Keratinocyte (primary cell): ENCODE data around the gene SLC35G1. TPM values are rescaled to one million over a fixed set of nuclear protein-coding genes. Genes with fewer than 3 reads are reported as not detected.

Experiments used
- DNase-seq: peaks from one replicate; pipeline ENCODE4 v3.0.0-alpha.2; 2011; ENCODE audit warnings: low read depth, missing footprints, low spot score
- FAIRE-seq: peaks from 2 replicates; lab custom pipeline; 2011; peaks lifted over from hg19 to GRCh38; lab: Jason Lieb, UNC
- H2AFZ ChIP-seq: 2 replicates; pipeline ENCODE4 v1.6.0; 2012; ENCODE audit warnings: low read length, control low read depth, inconsistent platforms; ENCODE audit not compliant: control insufficient read depth
- H3K27ac ChIP-seq: 2 replicates; pipeline ENCODE4 v1.5.1; 2011; ENCODE audit warnings: low read length; ENCODE audit not compliant: control insufficient read depth, insufficient read depth
- H3K27me3 ChIP-seq: 3 replicates; pipeline ENCODE4 v1.6.0; 2011; ENCODE audit warnings: low read length; ENCODE audit not compliant: control insufficient read depth, insufficient read depth; ENCODE audit errors: extremely low read depth
- H3K36me3 ChIP-seq, 2 experiments: 2 replicates in 1 of 2; 3 replicates in 1 of 2; pipeline ENCODE4 v1.5.1; 2011; ENCODE audit warnings: low read length in 2 of 2, mild to moderate bottlenecking in 1 of 2; ENCODE audit not compliant: control insufficient read depth in 2 of 2, insufficient read depth in 2 of 2; ENCODE audit errors: extremely low read depth in 1 of 2
- H3K4me1 ChIP-seq: 3 replicates; pipeline ENCODE4 v1.5.1; 2011; ENCODE audit warnings: low read length; ENCODE audit not compliant: control insufficient read depth, insufficient read depth; ENCODE audit errors: extremely low read depth
- H3K4me2 ChIP-seq: 3 replicates; pipeline ENCODE4 v1.6.0; 2011; ENCODE audit warnings: low read depth, low read length; ENCODE audit not compliant: control insufficient read depth, insufficient read depth; ENCODE audit errors: extremely low read depth
- H3K4me3 ChIP-seq, 3 experiments: fragments of 200-600 bp in 1 of 3; sonication (generic) in 1 of 3; 2 replicates in 2 of 3; 3 replicates in 1 of 3; pipeline ENCODE4 v1.5.1; 2011 to 2016; ENCODE audit warnings: low read length in 3 of 3, mild to moderate bottlenecking in 3 of 3, control low read depth in 2 of 3, inconsistent platforms in 1 of 3, low read depth in 1 of 3, mixed read lengths in 1 of 3, mixed run types in 1 of 3, moderate library complexity in 1 of 3; ENCODE audit not compliant: control insufficient read depth in 2 of 3, insufficient read depth in 2 of 3; ENCODE audit errors: extremely low read depth in 1 of 3
- H3K79me2 ChIP-seq: 2 replicates; pipeline ENCODE4 v1.6.0; 2012; ENCODE audit warnings: low read length; ENCODE audit not compliant: control insufficient read depth, insufficient read depth
- H3K9ac ChIP-seq: 3 replicates; pipeline ENCODE4 v1.6.0; 2011; ENCODE audit warnings: low read length; ENCODE audit not compliant: control insufficient read depth, insufficient read depth; ENCODE audit errors: extremely low read depth
- H3K9me1 ChIP-seq: 3 replicates; pipeline ENCODE4 v1.6.0; 2011; ENCODE audit warnings: low read length; ENCODE audit not compliant: control insufficient read depth, insufficient read depth; ENCODE audit errors: extremely low read depth
- H3K9me3 ChIP-seq: 2 replicates; pipeline ENCODE4 v1.5.1; 2012; ENCODE audit warnings: low read depth, low read length; ENCODE audit not compliant: control insufficient read depth
- H4K20me1 ChIP-seq: 3 replicates; pipeline ENCODE4 v1.6.0; 2011; ENCODE audit warnings: low read length; ENCODE audit not compliant: control insufficient read depth, insufficient read depth; ENCODE audit errors: extremely low read depth
- EZH2 ChIP-seq: IDR thresholded peaks from one replicate; pipeline ENCODE4 v1.6.1; 2012; ENCODE audit warnings: inconsistent platforms, mild to moderate bottlenecking, low read length, moderate library complexity
- dilution Hi-C: fragments of 300-500 bp; cut with MboI; formaldehyde crosslinking; loops from one replicate; pipeline ENCODE4 v1.7.0; 2020; ENCODE audit warnings: low sequenced_read_pairs; ENCODE audit not compliant: extremely low pct_ligation_motif_present
- polyA plus RNA-seq, 5 experiments: library from polyadenylated mRNA; depleted of rRNA in 3 of 5; stranded (reverse) in 3 of 5; stranded (forward) in 1 of 5; unstranded in 1 of 5; fragments of >200 nt; gene quantifications; 1 replicate in 1 of 5; 2 replicates in 3 of 5; 3 replicates in 1 of 5; pipeline versions ENCODE4 v1.2.1 to v1.2.3, GENCODE V29; 2011 to 2012; ENCODE audit warnings: missing spikeins in 2 of 5, low read depth in 1 of 5, low replicate concordance in 1 of 5
- TF ChIP-seq, protein P1 (sequence below), 3 experiments: IDR thresholded peaks in 1 of 3; conservative IDR thresholded peaks in 1 of 3; optimal IDR thresholded peaks in 1 of 3; 2 replicates in 2 of 3; 3 replicates in 1 of 3; pipeline versions ENCODE3 to v1.5.1; 2011; ENCODE audit warnings: low read length in 3 of 3, mild to moderate bottlenecking in 3 of 3, moderate library complexity in 2 of 3, control low read depth in 1 of 3, inconsistent platforms in 1 of 3; ENCODE audit not compliant: insufficient read depth in 2 of 3; ENCODE audit errors: extremely low read depth in 1 of 3

Gene SLC35G1
- polyA plus RNA-seq, 1 donor (not counting 4 experiments of a cell fraction or from before 2014, with no cell fraction given) = 5.9 TPM

DNA sequence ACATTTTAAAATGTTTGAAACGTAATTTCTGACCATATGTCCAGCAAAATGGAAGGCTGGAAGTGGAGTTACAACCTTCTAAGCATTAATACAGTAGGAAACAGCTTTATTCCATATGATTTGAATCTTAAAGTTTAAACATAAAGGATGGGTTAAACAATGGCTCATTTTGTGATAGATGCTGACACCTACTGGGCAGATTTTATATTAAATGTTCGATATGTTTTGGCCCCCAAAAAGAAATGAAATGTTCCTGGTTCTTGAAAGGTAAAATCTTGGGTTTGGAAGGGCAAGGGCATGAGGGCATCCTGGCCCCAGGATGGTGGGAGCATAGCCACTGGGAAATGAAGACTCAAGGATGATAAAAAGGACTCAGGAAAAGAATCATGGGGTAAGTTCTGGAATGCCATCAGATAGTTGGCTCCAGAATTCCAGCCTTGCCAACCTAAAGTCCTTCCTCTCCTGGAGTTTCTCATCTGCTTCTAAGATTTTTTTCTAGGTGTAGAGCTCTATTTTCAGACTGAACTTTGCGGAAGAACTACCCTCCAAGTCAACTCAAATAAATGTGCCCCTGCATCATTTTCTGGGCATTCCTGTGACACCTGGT, 34.6 kb upstream of the SLC35G1 start:
- no peak for FAIRE-seq
- DNase-seq = no peak
- dilution Hi-C loops = no loop called here

DNA sequence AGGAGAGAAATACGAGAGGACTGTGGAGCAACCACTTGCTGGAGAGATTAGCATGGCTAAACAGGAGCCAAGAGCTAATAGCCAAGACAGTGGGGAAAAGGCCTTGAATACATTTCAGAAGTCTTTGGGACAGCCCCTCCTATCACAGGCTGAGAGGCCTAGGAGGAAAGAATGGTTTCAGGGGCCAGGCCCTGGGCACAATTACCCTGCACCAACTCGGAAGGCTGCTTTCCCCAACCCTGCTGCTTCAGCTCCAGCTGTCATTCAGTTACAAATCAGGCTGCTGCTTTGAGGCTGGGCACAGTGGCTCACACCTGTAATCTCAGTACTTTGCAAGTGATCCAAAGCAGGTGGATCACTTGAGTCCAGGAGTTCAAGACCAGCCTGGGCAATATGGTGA, 32.0 kb upstream of the SLC35G1 start:
- dilution Hi-C loops = no loop called here
- Histone ChIP-seq H3K4me3 (no peak overlapping the region), H3K9ac (no peak overlapping the region), H3K27me3 (no peaks in the 10 kb centered on the region), H3K27ac (no peak overlapping the region), H3K4me2 (no peak overlapping the region), H3K9me3 (no peaks in the 10 kb centered on the region), H4K20me1 (no peaks in the 10 kb centered on the region), H2AFZ (no peak overlapping the region), H3K9me1 (no peaks in the 10 kb centered on the region), H3K79me2 (no peaks in the 10 kb centered on the region), H3K36me3 (no peaks in the 10 kb centered on the region), H3K4me1 (no peaks in the 10 kb centered on the region)
- DNase-seq (no peak), FAIRE-seq (no peak)
- TF ChIP-seq EZH2 = no peak
- TF ChIP-seq, protein P1, sequence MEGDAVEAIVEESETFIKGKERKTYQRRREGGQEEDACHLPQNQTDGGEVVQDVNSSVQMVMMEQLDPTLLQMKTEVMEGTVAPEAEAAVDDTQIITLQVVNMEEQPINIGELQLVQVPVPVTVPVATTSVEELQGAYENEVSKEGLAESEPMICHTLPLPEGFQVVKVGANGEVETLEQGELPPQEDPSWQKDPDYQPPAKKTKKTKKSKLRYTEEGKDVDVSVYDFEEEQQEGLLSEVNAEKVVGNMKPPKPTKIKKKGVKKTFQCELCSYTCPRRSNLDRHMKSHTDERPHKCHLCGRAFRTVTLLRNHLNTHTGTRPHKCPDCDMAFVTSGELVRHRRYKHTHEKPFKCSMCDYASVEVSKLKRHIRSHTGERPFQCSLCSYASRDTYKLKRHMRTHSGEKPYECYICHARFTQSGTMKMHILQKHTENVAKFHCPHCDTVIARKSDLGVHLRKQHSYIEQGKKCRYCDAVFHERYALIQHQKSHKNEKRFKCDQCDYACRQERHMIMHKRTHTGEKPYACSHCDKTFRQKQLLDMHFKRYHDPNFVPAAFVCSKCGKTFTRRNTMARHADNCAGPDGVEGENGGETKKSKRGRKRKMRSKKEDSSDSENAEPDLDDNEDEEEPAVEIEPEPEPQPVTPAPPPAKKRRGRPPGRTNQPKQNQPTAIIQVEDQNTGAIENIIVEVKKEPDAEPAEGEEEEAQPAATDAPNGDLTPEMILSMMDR (optimal IDR thresholded peaks at IDR 0.05 in 1 of 3, IDR thresholded peaks at IDR 0.05 in 1 of 3, conservative IDR thresholded peaks at IDR 0.05 in 1 of 3; ENCODE audit: extremely low read depth in 1 of 3, insufficient read depth in 2 of 3, low read length in 3 of 3) = no peak

More for the DNA sequence above, 34.6 kb upstream of the SLC35G1 start:
- H2AFZ ChIP-seq = no peak overlapping the region
- no peak for TF ChIP-seq EZH2
- TF ChIP-seq, protein P1 (optimal IDR thresholded peaks at IDR 0.05 in 1 of 3, IDR thresholded peaks at IDR 0.05 in 1 of 3, conservative IDR thresholded peaks at IDR 0.05 in 1 of 3; ENCODE audit: extremely low read depth in 1 of 3, insufficient read depth in 2 of 3, low read length in 3 of 3) = peak in 2 of 3 experiments; percentile 17 to 21
- H3K36me3 ChIP-seq = no peaks in the 10 kb centered on the region
- H3K4me1 ChIP-seq = no peaks in the 10 kb centered on the region
- H4K20me1 ChIP-seq = no peaks in the 10 kb centered on the region
- no peaks in the 10 kb centered on the region for H3K79me2 ChIP-seq
- H3K9me3 ChIP-seq = no peaks in the 10 kb centered on the region
- no peak overlapping the region for H3K27ac ChIP-seq
- no peaks in the 10 kb centered on the region for H3K9me1 ChIP-seq
- H3K4me3 ChIP-seq = no peak overlapping the region
- H3K4me2 ChIP-seq = no peak overlapping the region
- H3K27me3 ChIP-seq = no peaks in the 10 kb centered on the region
- no peak overlapping the region for H3K9ac ChIP-seq
